ENCODE results near the gene NTSR2.

The NTSR2 gene

GRCh38 chr2:11628675-11629074, 41.3 kb downstream of the NTSR2 start:
- Histone ChIP-seq H3K4me1 (no peaks in the 10 kb centered on the region), H3K27me3 (no peaks in the 10 kb centered on the region), H3K4me3 (no peak overlapping the region), H3K36me3 (peaks cover 0 to 23% (median 0%) of the 10 kb centered on the region in 3 donors), H3K27ac (no peak overlapping the region), H3K9me3 (peaks cover 0 to 8% (median 0%) of the 10 kb centered on the region in 3 donors)
- TF ChIP-seq CTCF (IDR thresholded peaks at IDR 0.05): no peak
- no peak for DNase-seq
- intact Hi-C loops (cut with DNase I; ENCODE audit: low total_unique reads): no loop called here

DNA sequence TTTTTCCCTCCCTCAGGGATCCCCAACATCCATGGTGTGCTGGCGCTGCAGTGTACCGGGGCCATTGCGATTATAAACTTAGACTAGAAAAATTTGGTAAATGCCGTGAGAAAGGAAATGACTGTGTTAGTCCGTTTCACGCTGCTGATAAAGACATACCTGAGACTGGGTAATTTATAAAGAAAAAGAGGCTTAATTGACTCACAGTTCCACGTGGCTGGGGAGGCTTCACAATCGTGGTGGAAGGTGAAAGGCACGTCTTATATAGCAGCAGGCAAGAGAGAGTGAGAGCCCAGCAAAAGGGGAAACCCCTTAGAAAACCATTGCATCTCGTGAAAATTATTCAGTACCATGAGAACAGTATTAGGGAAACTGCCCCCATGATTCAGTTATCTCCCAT, 44.3 kb downstream of the NTSR2 start:
- DNase-seq: no peak
- no peak overlapping the region for H3K27ac ChIP-seq
- intact Hi-C loops (cut with DNase I; ENCODE audit: low total_unique reads): no loop called here
- no peak overlapping the region for H3K4me3 ChIP-seq
- peaks cover 0 to 8% (median 0%) of the 10 kb centered on the region in 3 donors for H3K9me3 ChIP-seq
- H3K27me3 ChIP-seq: no peaks in the 10 kb centered on the region
- peaks cover 0 to 14% (median 0%) of the 10 kb centered on the region in 3 donors for H3K36me3 ChIP-seq
- TF ChIP-seq CTCF (IDR thresholded peaks at IDR 0.05): no peak
- H3K4me1 ChIP-seq: no peaks in the 10 kb centered on the region

- intact Hi-C loops (cut with DNase I; ENCODE audit: low total_unique reads): no loop called here
- H3K4me3 ChIP-seq: no peak overlapping the region
- H3K36me3 ChIP-seq: peaks cover 0 to 14% (median 0%) of the 10 kb centered on the region in 3 donors
- peaks cover 0 to 8% (median 0%) of the 10 kb centered on the region in 3 donors for H3K9me3 ChIP-seq
- no peak overlapping the region for H3K27ac ChIP-seq
- H3K27me3 ChIP-seq: no peaks in the 10 kb centered on the region
- DNase-seq: no peak
- no peak for TF ChIP-seq CTCF (IDR thresholded peaks at IDR 0.05)
- no peaks in the 10 kb centered on the region for H3K4me1 ChIP-seq
Measured at GRCh38 chr2:11624893-11625292, 45.1 kb downstream of the NTSR2 start.

- H3K9me3 ChIP-seq: peaks cover 0 to 7% (median 0%) of the 10 kb centered on the region in 3 donors
- H3K36me3 ChIP-seq: peaks cover 0 to 22% (median 0%) of the 10 kb centered on the region in 3 donors
- no peak for DNase-seq
- intact Hi-C loops (cut with DNase I; ENCODE audit: low total_unique reads): no loop called here
- TF ChIP-seq CTCF (IDR thresholded peaks at IDR 0.05): no peak
- H3K27me3 ChIP-seq: peaks cover 0 to 2% of the 10 kb centered on the region in 2 donors
- H3K4me3 ChIP-seq: no peak overlapping the region
- no peaks in the 10 kb centered on the region for H3K4me1 ChIP-seq
- H3K27ac ChIP-seq: no peak overlapping the region
Measured at GRCh38 chr2:11622611-11623010, 47.4 kb downstream of the NTSR2 start.

GRCh38 chr2:11621410-11621809, 48.6 kb downstream of the NTSR2 start:
- H3K4me1 ChIP-seq: no peaks in the 10 kb centered on the region
- no peak for DNase-seq
- H3K9me3 ChIP-seq: no peaks in the 10 kb centered on the region
- intact Hi-C loops (cut with DNase I; ENCODE audit: low total_unique reads): no loop called here
- H3K27me3 ChIP-seq: peaks cover 0 to 2% of the 10 kb centered on the region in 2 donors
- no peak overlapping the region for H3K4me3 ChIP-seq
- peaks cover 0 to 22% (median 0%) of the 10 kb centered on the region in 3 donors for H3K36me3 ChIP-seq
- no peak for TF ChIP-seq CTCF (IDR thresholded peaks at IDR 0.05)
- no peak overlapping the region for H3K27ac ChIP-seq

DNA sequence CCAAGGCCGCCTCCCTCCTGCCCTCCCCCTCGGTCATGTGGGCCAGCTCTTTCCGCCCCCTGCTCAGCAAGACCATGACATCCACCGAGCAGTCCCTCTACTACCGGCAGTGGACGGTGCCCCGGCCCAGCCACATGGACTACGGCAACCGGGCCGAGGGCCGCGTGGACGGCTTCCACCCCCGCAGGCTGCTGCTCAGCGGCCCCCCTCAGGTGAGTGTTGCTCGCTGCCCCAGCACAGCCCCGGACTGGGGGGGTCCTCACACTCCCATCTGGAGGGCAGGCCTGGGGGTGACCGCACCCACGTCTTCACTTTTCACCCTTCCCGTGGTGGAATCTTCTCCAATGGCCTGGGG, 51.3 kb downstream of the NTSR2 start:
- DNase-seq: no peak
- Histone ChIP-seq H3K36me3 (peaks cover 0 to 27% (median 0%) of the 10 kb centered on the region in 3 donors), H3K27me3 (peaks cover 0 to 2% of the 10 kb centered on the region in 2 donors), H3K4me3 (no peak overlapping the region), H3K9me3 (no peaks in the 10 kb centered on the region), H3K27ac (no peak overlapping the region), H3K4me1 (no peaks in the 10 kb centered on the region)
- no peak for TF ChIP-seq CTCF (IDR thresholded peaks at IDR 0.05)
- intact Hi-C loops (cut with DNase I; ENCODE audit: low total_unique reads): no loop called here

All from tibial artery (tissue), 4 donors.